ENCODE results near the gene FRMPD1. TPM values are rescaled to one million over a fixed set of nuclear protein-coding genes. Genes with fewer than 3 reads are reported as not detected.
"Not testable (repeated sequence)": the region's sequence is repeated elsewhere in the genome, so short reads cannot be mapped to it uniquely, and the experiment has no call there.

The FRMPD1 gene
- total RNA-seq, 4 donors from 2014 or later: 0.46 to 1.7 (median 1.0) TPM

DNA sequence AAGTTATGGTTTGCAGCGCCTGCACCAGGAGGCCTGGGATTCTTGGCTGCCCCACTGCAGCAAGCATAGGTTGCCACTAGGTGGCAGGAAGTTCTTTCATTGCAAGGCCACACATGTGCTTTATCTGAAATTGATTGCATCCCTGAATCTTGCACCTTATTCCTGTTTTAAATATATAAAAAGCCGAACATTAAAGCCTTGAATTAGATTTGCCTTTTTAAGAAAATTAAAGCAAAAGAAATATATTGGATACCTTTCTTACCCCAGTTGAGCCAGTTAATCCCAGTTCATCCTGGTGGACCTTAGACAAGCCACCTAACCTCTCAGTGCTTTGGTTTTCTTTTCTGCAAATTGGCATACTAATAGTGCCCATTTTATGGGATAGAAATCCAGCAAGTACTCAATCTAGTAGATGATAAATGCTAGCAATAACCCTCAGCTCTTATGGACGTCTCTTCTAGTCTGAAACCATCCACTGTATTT lies 96.6 kb downstream of the FRMPD1 start:
- Histone ChIP-seq H3K36me3 (no peaks in the 10 kb centered on the region), H3K27me3 (no peaks in the 10 kb centered on the region), H3K9me3 (no peaks in the 10 kb centered on the region), H3K4me3 (no peak overlapping the region), H3K27ac (no peak overlapping the region), H3K4me1 (no peaks in the 10 kb centered on the region)
- TF ChIP-seq, protein P1, sequence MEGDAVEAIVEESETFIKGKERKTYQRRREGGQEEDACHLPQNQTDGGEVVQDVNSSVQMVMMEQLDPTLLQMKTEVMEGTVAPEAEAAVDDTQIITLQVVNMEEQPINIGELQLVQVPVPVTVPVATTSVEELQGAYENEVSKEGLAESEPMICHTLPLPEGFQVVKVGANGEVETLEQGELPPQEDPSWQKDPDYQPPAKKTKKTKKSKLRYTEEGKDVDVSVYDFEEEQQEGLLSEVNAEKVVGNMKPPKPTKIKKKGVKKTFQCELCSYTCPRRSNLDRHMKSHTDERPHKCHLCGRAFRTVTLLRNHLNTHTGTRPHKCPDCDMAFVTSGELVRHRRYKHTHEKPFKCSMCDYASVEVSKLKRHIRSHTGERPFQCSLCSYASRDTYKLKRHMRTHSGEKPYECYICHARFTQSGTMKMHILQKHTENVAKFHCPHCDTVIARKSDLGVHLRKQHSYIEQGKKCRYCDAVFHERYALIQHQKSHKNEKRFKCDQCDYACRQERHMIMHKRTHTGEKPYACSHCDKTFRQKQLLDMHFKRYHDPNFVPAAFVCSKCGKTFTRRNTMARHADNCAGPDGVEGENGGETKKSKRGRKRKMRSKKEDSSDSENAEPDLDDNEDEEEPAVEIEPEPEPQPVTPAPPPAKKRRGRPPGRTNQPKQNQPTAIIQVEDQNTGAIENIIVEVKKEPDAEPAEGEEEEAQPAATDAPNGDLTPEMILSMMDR (IDR thresholded peaks at IDR 0.05 in 4 of 5, conservative IDR thresholded peaks at IDR 0.05 in 1 of 5): peak; percentile 35 to 85 (median 62)
- TF ChIP-seq POLR2A (IDR thresholded peaks at IDR 0.05): no peak
- in situ Hi-C loops (cut with MboI; ENCODE audit: low sequenced_read_pairs in 4 of 4): no loop called here
- DNase-seq: peak; percentile 27
- ATAC-seq: peak; percentile 82
- intact Hi-C loops (cut with DNase I; ENCODE audit: low total_unique reads): no loop called here

- in situ Hi-C loops (cut with MboI; ENCODE audit: low sequenced_read_pairs in 4 of 4): no loop called here
- no peaks in the 10 kb centered on the region for H3K27me3 ChIP-seq
- H3K9me3 ChIP-seq: no peaks in the 10 kb centered on the region
- no peak overlapping the region for H3K27ac ChIP-seq
- TF ChIP-seq, protein P1 (IDR thresholded peaks at IDR 0.05 in 4 of 5, conservative IDR thresholded peaks at IDR 0.05 in 1 of 5): no peak
- TF ChIP-seq POLR2A (IDR thresholded peaks at IDR 0.05): no peak
- intact Hi-C loops (cut with DNase I; ENCODE audit: low total_unique reads): no loop called here
- H3K4me1 ChIP-seq: peaks cover 3 to 5% of the 10 kb centered on the region in 2 donors
- H3K36me3 ChIP-seq: no peaks in the 10 kb centered on the region
- no peak for DNase-seq
- H3K4me3 ChIP-seq: no peak overlapping the region
- ATAC-seq: no peak
These were observed 98.4 kb downstream of the FRMPD1 start for GRCh38 chr9:37749129-37749528.

- no peak overlapping the region for H3K4me3 ChIP-seq
- no peak for DNase-seq
- H3K9me3 ChIP-seq: no peaks in the 10 kb centered on the region
- intact Hi-C loops (cut with DNase I; ENCODE audit: low total_unique reads): loop anchor here (5.0 kb wide), 1 partner anchor 169 kb away; no protein-coding TSS in a partner anchor
- H3K27me3 ChIP-seq: no peaks in the 10 kb centered on the region
- no peak for ATAC-seq
- TF ChIP-seq, protein P1 (IDR thresholded peaks at IDR 0.05 in 4 of 5, conservative IDR thresholded peaks at IDR 0.05 in 1 of 5): no peak
- TF ChIP-seq POLR2A (IDR thresholded peaks at IDR 0.05): no peak
- no peak overlapping the region for H3K27ac ChIP-seq
- H3K4me1 ChIP-seq: peaks cover 3 to 14% of the 10 kb centered on the region in 2 donors
- H3K36me3 ChIP-seq: no peaks in the 10 kb centered on the region
- in situ Hi-C loops (cut with MboI; ENCODE audit: low sequenced_read_pairs in 4 of 4): loop anchor here in 1 of 4 donors (25.0 kb wide), 1 partner anchor 661 kb away; the partner anchor contains the start of gene IGFBPL1
These were observed 100.4 kb downstream of the FRMPD1 start for GRCh38 chr9:37751186-37751585.

- H3K4me3 ChIP-seq, DNase-seq, H3K27ac ChIP-seq, ATAC-seq, H3K36me3 ChIP-seq, H3K9me3 ChIP-seq, H3K27me3 ChIP-seq: not testable (repeated sequence)
- in situ Hi-C loops (cut with MboI; ENCODE audit: low sequenced_read_pairs in 4 of 4) (loop anchor here in 1 of 4 donors (25.0 kb wide), 1 partner anchor 661 kb away; the partner anchor contains the start of gene IGFBPL1), intact Hi-C loops (cut with DNase I; ENCODE audit: low total_unique reads) (loop anchor here (2.0 to 5.0 kb wide), 2 partner anchors 33 to 169 kb away; partner anchors contain the start of gene EXOSC3)
- H3K4me1 ChIP-seq: peaks cover 3 to 14% of the 10 kb centered on the region in 2 donors
These were observed 101.0 kb downstream of the FRMPD1 start for GRCh38 chr9:37751704-37752103.

DNA sequence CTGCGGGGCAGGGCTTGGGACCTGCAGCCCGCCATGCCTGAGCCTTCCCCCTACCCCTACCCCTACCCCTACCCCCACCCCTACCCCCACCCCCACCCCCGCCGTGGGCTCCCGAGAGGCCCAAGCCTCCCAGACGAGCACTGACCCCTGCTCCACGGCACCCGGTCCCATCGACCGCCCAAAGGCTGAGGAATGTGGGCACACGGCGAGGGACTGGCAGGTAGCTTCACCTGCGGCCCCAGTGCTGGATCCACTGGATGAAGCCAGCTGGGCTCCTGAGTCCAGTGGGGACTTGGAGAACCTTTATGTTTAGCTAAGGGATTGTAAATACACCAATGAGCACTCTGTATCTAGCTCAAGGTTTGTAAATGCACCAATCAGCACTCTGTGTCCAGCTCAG lies 101.4 kb downstream of the FRMPD1 start:
- H3K9me3 ChIP-seq, H3K27ac ChIP-seq, H3K4me3 ChIP-seq, H3K36me3 ChIP-seq, DNase-seq, ATAC-seq, H3K27me3 ChIP-seq: not testable (repeated sequence)
- H3K4me1 ChIP-seq: peaks cover 3 to 14% of the 10 kb centered on the region in 2 donors
- intact Hi-C loops (cut with DNase I; ENCODE audit: low total_unique reads) (loop anchor here (2.0 to 5.0 kb wide), 2 partner anchors 33 to 170 kb away; partner anchors contain the start of gene EXOSC3), in situ Hi-C loops (cut with MboI; ENCODE audit: low sequenced_read_pairs in 4 of 4) (loop anchor here in 1 of 4 donors (25.0 kb wide), 1 partner anchor 660 kb away; the partner anchor contains the start of gene IGFBPL1)

Measured in gastrocnemius medialis (tissue), 4 donors.